Ureter (tissue), 1 donor: ENCODE measurements around the gene DOCK11. TPM values are rescaled to one million over a fixed set of nuclear protein-coding genes. Genes with fewer than 3 reads are reported as not detected.

Experiments used
- total RNA-seq: library from RNA; stranded (reverse); gene quantifications from one replicate; pipeline ENCODE4 v1.2.4, GENCODE V29; 2023
- donor health status: DM: yes; HTN: yes; CAD: no.

The DOCK11 gene
- total RNA-seq, 1 donor from 2014 or later, result 14.1 TPM

Other genes starting within 250 kb of the DOCK11 start
- 15.9 TPM for gene WDR44, start 149.7 kb upstream of the DOCK11 start, total RNA-seq
- 56.0 TPM for gene IL13RA1, start 231.8 kb downstream of the DOCK11 start, total RNA-seq